Articular chondrocyte of knee joint (primary cell): ENCODE measurements around the gene SETMAR. TPM values are rescaled to one million over a fixed set of nuclear protein-coding genes. Genes with fewer than 3 reads are reported as not detected.

Experiments
- total RNA-seq: library from RNA; depleted of rRNA; stranded (reverse); fragments of >200 nt; gene quantifications from 2 replicates; pipeline ENCODE4 v1.2.3, GENCODE V29; 2012

SETMAR gene
- 16.2 and 17.6 TPM in 2 replicates for total RNA-seq

DNA sequence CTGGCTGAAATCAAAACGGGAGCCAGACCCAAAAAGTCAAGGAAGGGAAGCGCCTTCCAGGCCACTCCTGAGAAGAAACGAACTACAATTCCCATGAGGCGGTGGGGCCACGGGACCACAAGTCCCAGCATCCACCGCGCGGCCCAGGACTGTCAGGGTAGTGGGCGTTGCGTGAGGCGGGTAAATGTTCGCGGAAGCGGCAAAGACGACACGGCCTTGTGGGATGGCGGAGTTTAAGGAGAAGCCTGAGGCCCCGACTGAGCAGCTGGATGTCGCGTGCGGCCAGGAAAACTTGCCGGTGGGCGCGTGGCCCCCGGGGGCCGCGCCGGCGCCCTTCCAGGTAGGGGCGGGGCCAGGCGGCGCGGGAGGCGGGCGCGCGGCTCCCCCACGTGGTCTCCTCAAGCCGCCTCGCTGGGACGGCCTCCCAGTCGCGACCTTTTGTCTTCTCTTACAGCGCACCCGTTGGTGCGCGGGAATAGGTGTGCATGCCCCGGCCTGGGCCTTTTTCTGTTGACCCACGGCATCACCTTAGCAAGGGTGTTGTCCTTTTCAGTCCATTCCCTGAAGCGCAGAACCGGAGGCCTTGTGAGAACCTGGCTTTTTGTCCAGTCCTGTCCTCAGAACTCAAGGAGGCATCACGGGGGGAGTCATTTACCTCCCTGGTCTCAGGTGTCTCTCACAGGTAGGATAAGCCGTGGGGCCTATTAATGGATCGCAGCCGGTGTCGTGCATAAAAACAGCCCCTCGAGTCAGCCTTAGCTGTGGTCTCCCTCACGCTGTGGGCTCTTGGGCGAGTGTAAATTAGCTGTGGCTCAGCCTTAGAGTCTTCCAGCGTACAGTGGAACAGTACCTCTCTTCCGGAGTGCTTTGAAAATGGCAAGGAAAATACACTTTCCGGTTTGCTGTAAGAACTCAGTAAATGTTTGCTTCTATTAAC lies at the start of gene SETMAR:
Gene SETMAR (plus strand): TSS at position 183 of the 937 bp plus-strand sequence. CDS start 2 bp downstream, at position 185.

Other genes with a start within 250 kb of the SETMAR start
- 55.7 and 64.7 TPM in 2 replicates for gene SUMF1, start 163.9 kb downstream of the SETMAR start, total RNA-seq
- 34.5 and 79.0 TPM in 2 replicates for gene ITPR1, start 190.0 kb downstream of the SETMAR start, total RNA-seq